Measurements from ENCODE around the gene MYOD1.

GRCh38 chr11:17736930-17737817, 17.8 kb downstream of the MYOD1 start:
- TF ChIP-seq POLR2A (IDR thresholded peaks at IDR 0.05; ENCODE audit: low read depth, low read length) (no peak), CTCF (conservative IDR thresholded peaks at IDR 0.05; ENCODE audit: low read depth, low read length) (no peak), MXI1 (IDR thresholded peaks at IDR 0.05; ENCODE audit: borderline replicate concordance, low read depth, low read length) (no peak)
